Vagina (tissue), 2 donors: ENCODE measurements around the gene AJM1.

ENCODE experiments used
- CTCF ChIP-seq, 3 experiments: fragments of 450-650 bp in 2 of 3; fragments of 200-600 bp in 1 of 3; sonication (generic) in 1 of 3; IDR thresholded peaks; one replicate each; pipeline ENCODE4 v1.5.1; 2017 to 2019; ENCODE audit warnings: antibody characterized with exemption in 3 of 3, mild to moderate bottlenecking in 2 of 3, moderate library complexity in 2 of 3
- POLR2A ChIP-seq, 2 donors: fragments of 450-650 bp; IDR thresholded peaks; one replicate each; pipeline ENCODE4 v1.6.1; 2017; ENCODE audit warnings: antibody characterized with exemption in 2 of 2, mild to moderate bottlenecking in 2 of 2, moderate library complexity in 2 of 2
- POLR2AphosphoS5 ChIP-seq, 2 donors: sonication (generic); formaldehyde crosslinking; IDR thresholded peaks; one replicate each; pipeline ENCODE4 v1.9.0; 2017; ENCODE audit warnings: antibody characterized with exemption in 2 of 2, mild to moderate bottlenecking in 2 of 2, low read depth in 1 of 2; ENCODE audit not compliant: insufficient read depth in 1 of 2

- no peak for TF ChIP-seq CTCF (IDR thresholded peaks at IDR 0.05)
- TF ChIP-seq POLR2AphosphoS5 (IDR thresholded peaks at IDR 0.05; ENCODE audit: insufficient read depth in 1 of 2, low read depth in 1 of 2) = no peak
- TF ChIP-seq POLR2A (IDR thresholded peaks at IDR 0.05) = no peak
Observed at GRCh38 chr9:136857581-136858412, 15.5 kb downstream of the AJM1 start.
